GM21786 (cell line): Measurements from ENCODE around the gene QKI.
"Not testable (repeated sequence)": the region's sequence is repeated elsewhere in the genome, so short reads cannot be mapped to it uniquely, and the experiment has no call there.

Source experiments
- ATAC-seq: cut with Tn5 transposase; IDR thresholded peaks from one replicate; pipeline ENCODE4 v1.9.1; 2021; ENCODE audit not compliant: unreplicated experiment

The QKI gene

GRCh38 chr6:163438298-163438939 lies 23.9 kb downstream of the QKI start:
- no peak for ATAC-seq

- no peak for ATAC-seq
These were observed 24.4 kb downstream of the QKI start for GRCh38 chr6:163438940-163439335.

- ATAC-seq = not testable (repeated sequence)
These were observed 24.9 kb downstream of the QKI start for GRCh38 chr6:163439390-163439789.

- no peak for ATAC-seq
These were observed 25.5 kb downstream of the QKI start for GRCh38 chr6:163439997-163440396.

GRCh38 chr6:163442336-163442735 lies 27.8 kb downstream of the QKI start:
- no peak for ATAC-seq

- no peak for ATAC-seq
These were observed 29.6 kb downstream of the QKI start for GRCh38 chr6:163444077-163444476.

- ATAC-seq = no peak
These were observed 32.0 kb downstream of the QKI start for GRCh38 chr6:163446549-163446948.

GRCh38 chr6:163449076-163449475 lies 34.6 kb downstream of the QKI start:
- ATAC-seq = no peak

GRCh38 chr6:163454425-163454824 lies 39.9 kb downstream of the QKI start:
- ATAC-seq = no peak

GRCh38 chr6:163455552-163455951 lies 41.0 kb downstream of the QKI start:
- ATAC-seq = no peak

GRCh38 chr6:163457637-163458561 lies 43.4 kb downstream of the QKI start:
- ATAC-seq = peak; percentile 32

- no peak for ATAC-seq
These were observed 44.5 kb downstream of the QKI start for GRCh38 chr6:163459007-163459406.

GRCh38 chr6:163459536-163459935 lies 45.0 kb downstream of the QKI start:
- no peak for ATAC-seq

- ATAC-seq = peak; percentile 84
These were observed 45.8 kb downstream of the QKI start for GRCh38 chr6:163460307-163460782.

GRCh38 chr6:163461696-163462095 lies 47.2 kb downstream of the QKI start:
- no peak for ATAC-seq

- no peak for ATAC-seq
These were observed 48.7 kb downstream of the QKI start for GRCh38 chr6:163463180-163463579.

GRCh38 chr6:163463795-163464194 lies 49.3 kb downstream of the QKI start:
- no peak for ATAC-seq

- no peak for ATAC-seq
These were observed 52.4 kb downstream of the QKI start for GRCh38 chr6:163466839-163467390.

GRCh38 chr6:163468738-163469137 lies 54.2 kb downstream of the QKI start:
- no peak for ATAC-seq

- ATAC-seq = no peak
These were observed 55.0 kb downstream of the QKI start for GRCh38 chr6:163469459-163469985.

- ATAC-seq = no peak
These were observed 56.1 kb downstream of the QKI start for GRCh38 chr6:163470611-163471010.

- ATAC-seq = no peak
These were observed 60.1 kb downstream of the QKI start for GRCh38 chr6:163474581-163474980.
